ENCODE results near the gene TMEM107.

DNA sequence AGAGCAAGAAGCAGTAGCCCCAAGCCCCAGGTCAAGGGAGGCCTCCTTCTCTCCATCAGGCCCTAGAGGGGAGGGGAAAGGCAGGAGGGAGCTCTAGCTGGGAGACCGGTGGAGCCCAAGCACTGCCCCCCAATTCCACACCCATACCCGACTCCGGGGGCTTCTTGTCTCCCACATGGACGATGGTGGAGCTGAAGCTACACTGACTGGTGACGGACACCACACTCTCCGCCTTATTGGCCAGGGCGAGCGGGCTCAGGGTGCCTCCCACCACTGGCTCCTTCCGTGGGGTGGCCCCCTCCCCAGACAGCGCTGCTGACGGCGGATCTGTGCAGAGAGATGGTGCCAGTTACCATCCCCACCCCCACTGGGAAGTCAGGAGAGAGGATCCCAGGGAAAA lies 30.4 kb downstream of the TMEM107 start:
- TF ChIP-seq CTCF (IDR thresholded peaks at IDR 0.05 in 2 of 3, conservative IDR thresholded peaks at IDR 0.05 in 1 of 3; ENCODE audit: borderline replicate concordance in 1 of 3, insufficient read depth in 1 of 3, low read depth in 2 of 3, low read length in 2 of 3) (no peak), POLR2A (IDR thresholded peaks at IDR 0.05; ENCODE audit: borderline replicate concordance, extremely low read depth, insufficient read depth, insufficient read length) (no peak), EZH2 (IDR thresholded peaks at IDR 0.05) (no peak), CBX3 (IDR thresholded peaks at IDR 0.05; ENCODE audit: low read depth) (no peak), FOSL1 (IDR thresholded peaks at IDR 0.05; ENCODE audit: low read depth) (no peak), REST (IDR thresholded peaks at IDR 0.05; ENCODE audit: low read depth) (no peak), EGR1 (IDR thresholded peaks at IDR 0.05; ENCODE audit: low read depth) (no peak), ZFX (IDR thresholded peaks at IDR 0.05) (no peak), MAX (IDR thresholded peaks at IDR 0.05) (no peak), EZH2phosphoT487 (IDR thresholded peaks at IDR 0.05; ENCODE audit: borderline replicate concordance) (no peak), SP1 (IDR thresholded peaks at IDR 0.05; ENCODE audit: low read depth) (no peak)
- TF ChIP-seq, protein P1, sequence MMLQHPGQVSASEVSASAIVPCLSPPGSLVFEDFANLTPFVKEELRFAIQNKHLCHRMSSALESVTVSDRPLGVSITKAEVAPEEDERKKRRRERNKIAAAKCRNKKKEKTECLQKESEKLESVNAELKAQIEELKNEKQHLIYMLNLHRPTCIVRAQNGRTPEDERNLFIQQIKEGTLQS (IDR thresholded peaks at IDR 0.05), result no peak
